GM19351 (cell line): Measurements from ENCODE around the gene CALD1.

Source experiments
- ATAC-seq: cut with Tn5 transposase; IDR thresholded peaks from one replicate; pipeline ENCODE4 v1.9.1; 2021; ENCODE audit warnings: mild to moderate bottlenecking, moderate library complexity; ENCODE audit not compliant: unreplicated experiment

CALD1 gene

GRCh38 chr7:134891696-134892678 lies 112.6 kb downstream of the CALD1 start:
- ATAC-seq, result no peak

DNA sequence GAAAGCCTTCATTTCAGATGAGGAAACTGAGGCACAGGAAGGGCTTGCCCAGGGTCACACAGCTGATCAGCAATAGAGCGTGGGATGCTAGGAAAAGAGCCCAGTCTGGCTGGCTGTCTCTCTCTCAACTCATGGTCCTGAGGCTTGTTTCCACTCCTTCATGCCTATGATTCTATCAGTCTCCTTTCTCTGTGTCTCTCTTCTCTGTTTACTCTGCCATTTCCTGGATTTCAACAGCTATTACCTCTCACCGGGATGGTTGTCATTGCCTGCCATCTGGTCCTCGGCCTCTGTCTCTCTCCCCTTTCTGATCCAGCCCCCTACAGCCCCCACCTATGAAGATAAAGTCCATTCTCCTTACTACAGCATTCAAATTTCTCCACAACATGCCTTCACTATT lies 113.5 kb downstream of the CALD1 start:
- ATAC-seq, result no peak

DNA sequence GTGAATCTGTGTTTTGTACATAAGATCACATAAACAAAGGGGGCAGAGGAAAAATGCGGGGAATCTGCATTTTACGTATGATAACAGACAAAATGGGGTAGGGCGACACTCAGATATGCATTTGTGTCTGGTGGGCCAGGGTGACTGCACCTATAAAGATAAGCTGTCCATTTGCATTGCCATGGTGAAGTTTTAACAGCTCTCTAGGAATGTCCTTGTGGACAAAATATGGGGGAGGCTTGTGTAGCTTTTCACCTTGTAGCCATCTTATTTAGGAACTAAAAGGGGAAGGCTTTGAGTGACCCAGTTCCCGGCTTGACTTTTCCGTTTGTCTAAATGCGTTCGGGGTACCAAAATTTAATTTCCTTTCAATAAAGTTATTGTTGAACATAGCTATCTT lies 114.5 kb downstream of the CALD1 start:
- ATAC-seq, result no peak

DNA sequence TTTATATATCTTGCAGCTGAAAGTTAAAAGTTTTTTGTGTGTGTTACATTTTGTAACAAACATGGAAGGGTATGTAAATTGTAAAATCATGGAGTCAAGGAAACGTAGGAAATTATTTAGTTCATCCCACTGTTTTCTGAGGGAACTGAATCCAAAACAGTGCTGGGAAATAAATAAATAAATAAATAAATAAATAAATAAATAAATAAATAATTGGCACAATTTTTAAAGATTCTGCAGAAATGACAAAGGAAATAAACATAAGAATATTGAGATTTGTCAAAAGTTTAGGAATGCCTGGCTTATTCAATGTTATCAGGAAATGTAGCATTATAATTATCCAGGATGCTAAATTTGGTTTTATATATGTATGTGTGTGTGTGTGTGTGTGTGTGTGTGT lies 115.5 kb downstream of the CALD1 start:
- ATAC-seq, result no peak

DNA sequence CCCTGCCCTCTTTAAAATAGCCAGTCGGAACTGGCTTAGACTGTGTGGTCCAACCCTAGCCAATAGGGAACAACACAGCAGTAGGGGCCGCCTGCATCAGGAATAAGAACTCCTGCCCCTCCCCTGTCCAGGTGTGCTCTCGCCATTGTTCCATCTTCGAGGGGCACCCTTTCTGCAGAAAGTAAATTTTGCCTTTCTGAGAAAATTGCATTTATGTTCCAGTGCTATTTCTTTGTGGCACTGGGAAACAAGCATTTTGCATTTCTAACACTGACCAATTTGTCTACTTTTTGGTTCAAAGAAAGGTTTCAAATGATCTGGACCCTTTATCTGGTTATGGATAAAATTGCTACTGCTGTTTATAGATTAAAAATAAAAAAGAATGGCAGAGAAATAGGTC lies 116.6 kb downstream of the CALD1 start:
- ATAC-seq, result no peak

- no peak for ATAC-seq
Observed at GRCh38 chr7:134897936-134898335, 118.5 kb downstream of the CALD1 start.

DNA sequence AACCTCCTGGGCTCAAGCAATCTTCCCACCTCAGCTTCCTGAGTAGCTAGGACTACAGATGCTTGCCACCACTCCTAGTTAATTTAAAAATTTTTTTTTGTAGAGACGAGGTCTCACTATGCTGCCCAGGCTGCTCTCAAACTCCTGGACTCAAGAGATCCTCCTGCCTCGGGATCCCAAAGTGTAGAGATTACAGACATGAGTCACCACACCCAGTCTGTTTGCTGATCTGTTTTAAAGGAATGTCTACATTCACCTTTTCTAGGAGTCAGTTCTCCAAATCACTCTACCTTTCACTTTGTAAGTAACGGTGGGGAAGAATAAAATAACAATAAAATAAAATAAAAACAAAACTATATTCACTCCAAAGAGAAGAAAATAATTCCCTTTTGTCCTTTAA lies 120.3 kb downstream of the CALD1 start:
- ATAC-seq, result no peak

- peak; percentile 85 for ATAC-seq
Observed at GRCh38 chr7:134900166-134900982, 120.9 kb downstream of the CALD1 start.

- no peak for ATAC-seq
Observed at GRCh38 chr7:134901389-134902020, 122.1 kb downstream of the CALD1 start.

DNA sequence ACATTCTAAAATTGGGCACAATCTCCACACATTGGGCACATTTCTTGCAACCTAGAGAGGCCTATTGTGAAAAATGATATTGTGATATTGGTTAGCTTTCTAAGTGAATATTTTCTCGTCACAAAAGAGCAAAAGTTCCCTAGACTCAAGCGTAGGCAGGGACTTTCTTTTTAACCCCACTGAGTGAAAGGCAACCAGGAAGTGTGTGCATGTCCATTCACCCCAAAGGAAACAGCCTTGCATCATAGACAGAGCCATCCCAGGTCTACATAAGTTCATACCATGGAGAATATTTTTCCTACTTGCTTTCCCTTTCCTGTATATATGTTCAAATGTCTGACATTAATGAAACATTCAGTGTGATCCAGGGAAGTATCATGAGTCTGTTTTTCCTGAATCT lies 122.6 kb downstream of the CALD1 start:
- no peak for ATAC-seq

DNA sequence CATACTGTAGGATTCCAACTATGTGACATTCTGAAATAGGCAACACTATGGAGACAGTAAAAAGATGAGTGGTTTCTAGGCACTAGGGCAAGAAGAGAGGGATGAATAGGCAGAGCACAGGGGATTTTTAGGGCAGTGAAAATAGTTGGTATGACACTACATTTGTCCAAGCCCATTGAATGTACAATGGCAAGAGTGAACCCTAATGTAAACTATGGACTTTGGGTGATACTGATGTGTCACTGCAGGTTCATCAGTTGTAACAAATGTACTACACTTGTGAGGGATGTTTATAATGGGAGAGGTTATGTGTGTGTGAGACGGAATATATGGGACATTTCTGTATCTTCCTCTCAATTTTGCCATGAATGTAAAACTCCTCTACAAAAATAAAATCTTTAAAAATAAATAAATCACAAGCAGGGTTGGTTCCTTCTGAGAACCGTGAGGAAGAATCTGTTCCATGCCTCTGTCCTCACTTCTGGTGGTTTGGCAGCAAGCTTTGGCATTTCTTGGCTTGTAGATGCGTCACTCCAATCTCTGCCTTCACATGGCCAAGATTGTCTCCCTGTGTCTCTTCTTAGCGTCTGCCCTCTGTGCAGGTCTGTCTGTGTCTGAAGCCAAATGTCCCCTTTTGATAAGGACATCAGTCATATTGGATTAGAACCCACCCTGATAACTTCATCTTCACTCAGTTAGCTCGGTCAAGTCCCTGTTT lies 123.8 kb downstream of the CALD1 start:
- no peak for ATAC-seq

DNA sequence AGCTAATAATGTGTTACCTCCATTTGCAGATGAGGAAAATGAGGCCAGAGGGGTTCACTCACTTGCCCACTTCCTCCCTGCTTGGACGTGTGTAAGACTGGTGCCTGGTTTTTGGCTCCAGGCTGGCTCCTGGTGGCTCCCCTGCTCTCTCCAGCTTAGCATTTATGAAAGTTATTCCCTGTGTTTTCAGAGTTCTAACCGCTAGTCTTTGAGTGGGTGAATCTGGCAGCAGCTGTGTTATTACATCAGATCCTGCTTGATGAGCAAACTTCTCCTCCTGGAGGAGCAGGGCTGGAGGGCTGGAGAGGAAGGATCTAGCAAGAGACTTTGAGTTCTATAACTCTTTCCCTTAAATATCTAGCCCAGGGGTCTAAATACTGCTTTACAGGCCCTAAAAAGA lies 125.9 kb downstream of the CALD1 start:
- no peak for ATAC-seq

- no peak for ATAC-seq
Observed at GRCh38 chr7:134907000-134907399, 127.6 kb downstream of the CALD1 start.

DNA sequence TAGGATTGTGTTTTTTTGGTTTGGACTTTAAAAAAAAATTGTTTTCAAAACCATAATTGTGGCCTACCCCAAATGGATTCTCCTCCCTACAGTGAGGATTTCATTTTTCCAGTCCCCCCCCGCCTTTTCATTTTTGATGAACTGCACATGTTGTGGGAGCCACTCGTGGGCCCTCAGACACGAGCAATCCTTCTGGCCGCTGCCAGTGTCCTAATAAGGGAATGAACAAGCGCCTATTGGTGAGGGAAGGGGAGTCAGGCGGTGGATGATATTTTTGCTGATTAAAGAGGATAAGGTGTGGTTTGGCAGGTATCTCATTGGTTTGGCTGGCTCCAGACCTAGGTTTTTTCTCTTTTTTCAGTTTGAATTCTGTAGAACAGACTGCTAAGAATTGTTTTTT lies 128.2 kb downstream of the CALD1 start:
- ATAC-seq, result no peak

DNA sequence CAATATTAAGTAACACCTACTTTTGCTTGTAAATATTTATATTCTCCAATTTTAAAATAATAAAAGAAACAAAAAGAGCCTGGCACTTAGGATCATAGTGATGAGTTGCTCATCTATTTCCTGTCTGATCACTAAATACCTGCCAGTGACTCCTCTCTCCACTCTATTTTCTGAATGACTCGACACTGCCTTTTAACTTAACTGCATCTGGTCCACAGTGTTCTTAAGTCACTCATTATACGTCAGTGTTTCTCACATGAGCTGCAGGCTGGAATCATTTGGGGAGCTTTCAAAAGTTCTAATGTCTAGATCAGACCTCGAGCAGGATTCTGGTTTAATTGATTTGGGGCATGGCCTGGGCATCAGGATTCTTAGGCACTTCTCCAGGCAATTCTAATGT lies 128.9 kb downstream of the CALD1 start:
- peak; percentile 89 for ATAC-seq

GRCh38 chr7:134910214-134910890 lies 130.9 kb downstream of the CALD1 start:
- no peak for ATAC-seq

DNA sequence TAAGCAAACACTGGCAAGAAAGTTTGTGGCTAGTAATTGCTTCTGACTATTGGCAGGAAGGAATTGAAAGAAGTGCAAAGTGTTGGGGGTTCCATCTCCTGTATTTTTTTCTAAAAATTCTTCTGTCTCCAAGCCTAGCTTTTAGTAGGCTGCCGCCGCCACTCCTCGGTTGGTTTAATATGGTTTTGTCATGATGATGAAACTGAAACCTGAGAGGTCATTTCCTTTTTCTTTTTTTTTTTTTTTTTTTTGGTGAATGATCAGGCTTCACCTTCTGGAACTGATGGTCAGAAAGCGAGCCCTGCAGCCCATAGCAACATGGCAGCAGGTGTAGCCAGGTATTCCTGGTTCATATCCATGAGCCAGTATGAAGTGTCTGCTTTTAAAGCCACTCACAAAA lies 131.5 kb downstream of the CALD1 start:
- ATAC-seq, result peak; percentile 45

DNA sequence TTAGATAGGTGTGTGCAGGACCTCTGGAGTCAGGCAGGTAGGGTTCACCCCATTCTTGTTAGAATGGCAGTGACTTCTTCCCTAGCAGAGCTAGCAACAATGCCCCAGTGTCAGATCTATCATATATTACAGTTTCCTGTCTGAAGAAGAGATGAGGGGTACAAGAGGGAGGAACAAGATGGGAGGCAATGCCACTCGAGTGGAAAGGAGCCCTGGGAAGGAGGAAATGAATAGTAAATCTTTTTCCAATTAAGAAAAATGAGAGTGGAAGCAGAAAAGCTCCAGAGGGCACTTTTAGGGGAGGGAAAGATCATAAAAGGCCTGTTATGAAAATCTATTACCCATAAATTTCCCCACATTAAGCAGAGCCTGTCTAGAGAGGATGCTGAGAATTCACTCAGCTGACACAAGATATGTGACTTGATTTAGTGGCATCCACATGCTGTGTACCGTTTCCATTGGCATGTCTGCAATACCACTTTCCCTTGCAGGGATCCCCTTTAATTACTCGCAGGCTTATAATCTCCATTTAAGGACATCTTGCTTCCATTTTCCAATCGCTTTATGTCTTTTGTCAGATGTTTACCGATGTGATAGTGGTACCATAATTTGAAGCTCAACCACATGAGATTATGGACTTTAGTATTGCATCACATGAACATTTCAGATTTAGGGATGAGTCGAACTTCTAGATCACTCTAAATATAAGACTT lies 136.9 kb downstream of the CALD1 start:
- ATAC-seq, result no peak

- peak; percentile 81 for ATAC-seq
Observed at GRCh38 chr7:134919240-134919641, 139.8 kb downstream of the CALD1 start.
